ENCODE measurements around the gene GEMIN4. TPM values are rescaled to one million over a fixed set of nuclear protein-coding genes. Genes with fewer than 3 reads are reported as not detected.

GEMIN4 gene
- total and polyA plus RNA-seq, 10 of the 15 experiments (the other 5 are each of a cell fraction or from before 2014, with no cell fraction given), result 2.4 to 55.6 (median 34.5) TPM

DNA sequence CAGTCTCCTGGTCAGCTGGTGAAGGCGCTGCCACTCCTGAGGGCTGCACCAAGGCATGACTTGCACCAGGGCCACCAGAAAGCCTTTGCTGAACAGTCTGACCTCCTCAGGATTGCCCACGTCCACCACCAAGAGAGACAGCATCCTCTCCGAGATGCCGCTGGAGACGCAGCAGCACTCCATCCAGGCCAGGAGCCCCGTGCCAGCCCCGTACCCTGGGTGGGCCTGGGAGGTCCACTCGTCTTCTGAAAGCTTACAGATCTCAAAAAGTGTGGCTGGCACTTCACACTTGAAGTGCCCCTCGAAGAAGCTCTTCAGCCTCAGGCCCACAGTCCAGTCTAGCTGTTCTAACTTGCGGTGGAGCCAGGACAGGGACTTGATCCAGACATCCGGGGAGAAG, 6.7 kb downstream of the GEMIN4 start:
- peaks cover 28% of the 10 kb centered on the region for H3K79me2 ChIP-seq (ENCODE audit: control insufficient read depth, insufficient read depth, low read length)
- SMC1A ChIA-PET (ENCODE audit: uncharacterized antibody, unreplicated experiment), result no interaction called here
- H2AFZ ChIP-seq (ENCODE audit: control insufficient read depth, low read depth, low read length), result no peak overlapping the region
- no peak overlapping the region for H3K9ac ChIP-seq (ENCODE audit: control insufficient read depth, insufficient read depth, low read length)
- no peaks in the 10 kb centered on the region for H3K27me3 ChIP-seq (replicated peaks in 1 of 2; ENCODE audit: control insufficient read depth in 2 of 2, insufficient read depth in 2 of 2, low read length in 1 of 2)
- peaks cover 32 to 45% of the 10 kb centered on the region in 2 experiments for H3K36me3 ChIP-seq (ENCODE audit: control insufficient read depth in 2 of 2, insufficient read depth in 2 of 2, low read length in 1 of 2)
- TF ChIP-seq ZNF384 (IDR thresholded peaks at IDR 0.05; ENCODE audit: borderline replicate concordance, low read depth, low read length) (no peak), SMC3 (IDR thresholded peaks at IDR 0.05; ENCODE audit: borderline replicate concordance, low read length) (no peak), TBL1XR1 (IDR thresholded peaks at IDR 0.05; ENCODE audit: low read depth, low read length) (no peak), SP1 (IDR thresholded peaks at IDR 0.05; ENCODE audit: low read depth, low read length) (no peak), POLR2AphosphoS2 (IDR thresholded peaks at IDR 0.05; ENCODE audit: low read depth, low read length) (no peak), TCF3 (IDR thresholded peaks at IDR 0.05; ENCODE audit: borderline replicate concordance, insufficient read depth, low read depth, low read length) (no peak), NRF1 (conservative IDR thresholded peaks at IDR 0.05; ENCODE audit: low read depth, low read length) (no peak), RUNX3 (IDR thresholded peaks at IDR 0.05; ENCODE audit: low read length) (no peak), ZZZ3 (IDR thresholded peaks at IDR 0.05; ENCODE audit: control insufficient read depth, insufficient read length, low read depth) (no peak), NBN (IDR thresholded peaks at IDR 0.05) (no peak), KDM1A (IDR thresholded peaks at IDR 0.05; ENCODE audit: borderline replicate concordance) (no peak), SRF (IDR thresholded peaks at IDR 0.05; ENCODE audit: low read depth in 2 of 2, low read length in 2 of 2) (no peak), NR2F1 (conservative IDR thresholded peaks at IDR 0.05) (no peak)
- TF ChIP-seq, protein P1, sequence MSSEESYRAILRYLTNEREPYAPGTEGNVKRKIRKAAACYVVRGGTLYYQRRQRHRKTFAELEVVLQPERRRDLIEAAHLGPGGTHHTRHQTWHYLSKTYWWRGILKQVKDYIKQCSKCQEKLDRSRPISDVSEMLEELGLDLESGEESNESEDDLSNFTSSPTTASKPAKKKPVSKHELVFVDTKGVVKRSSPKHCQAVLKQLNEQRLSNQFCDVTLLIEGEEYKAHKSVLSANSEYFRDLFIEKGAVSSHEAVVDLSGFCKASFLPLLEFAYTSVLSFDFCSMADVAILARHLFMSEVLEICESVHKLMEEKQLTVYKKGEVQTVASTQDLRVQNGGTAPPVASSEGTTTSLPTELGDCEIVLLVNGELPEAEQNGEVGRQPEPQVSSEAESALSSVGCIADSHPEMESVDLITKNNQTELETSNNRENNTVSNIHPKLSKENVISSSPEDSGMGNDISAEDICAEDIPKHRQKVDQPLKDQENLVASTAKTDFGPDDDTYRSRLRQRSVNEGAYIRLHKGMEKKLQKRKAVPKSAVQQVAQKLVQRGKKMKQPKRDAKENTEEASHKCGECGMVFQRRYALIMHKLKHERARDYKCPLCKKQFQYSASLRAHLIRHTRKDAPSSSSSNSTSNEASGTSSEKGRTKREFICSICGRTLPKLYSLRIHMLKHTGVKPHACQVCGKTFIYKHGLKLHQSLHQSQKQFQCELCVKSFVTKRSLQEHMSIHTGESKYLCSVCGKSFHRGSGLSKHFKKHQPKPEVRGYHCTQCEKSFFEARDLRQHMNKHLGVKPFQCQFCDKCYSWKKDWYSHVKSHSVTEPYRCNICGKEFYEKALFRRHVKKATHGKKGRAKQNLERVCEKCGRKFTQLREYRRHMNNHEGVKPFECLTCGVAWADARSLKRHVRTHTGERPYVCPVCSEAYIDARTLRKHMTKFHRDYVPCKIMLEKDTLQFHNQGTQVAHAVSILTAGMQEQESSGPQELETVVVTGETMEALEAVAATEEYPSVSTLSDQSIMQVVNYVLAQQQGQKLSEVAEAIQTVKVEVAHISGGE (CRISPR knock-in tag; IDR thresholded peaks at IDR 0.05), result no peak
- TF ChIP-seq, protein P2, sequence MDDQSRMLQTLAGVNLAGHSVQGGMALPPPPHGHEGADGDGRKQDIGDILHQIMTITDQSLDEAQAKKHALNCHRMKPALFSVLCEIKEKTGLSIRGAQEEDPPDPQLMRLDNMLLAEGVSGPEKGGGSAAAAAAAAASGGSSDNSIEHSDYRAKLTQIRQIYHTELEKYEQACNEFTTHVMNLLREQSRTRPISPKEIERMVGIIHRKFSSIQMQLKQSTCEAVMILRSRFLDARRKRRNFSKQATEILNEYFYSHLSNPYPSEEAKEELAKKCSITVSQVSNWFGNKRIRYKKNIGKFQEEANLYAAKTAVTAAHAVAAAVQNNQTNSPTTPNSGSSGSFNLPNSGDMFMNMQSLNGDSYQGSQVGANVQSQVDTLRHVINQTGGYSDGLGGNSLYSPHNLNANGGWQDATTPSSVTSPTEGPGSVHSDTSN (IDR thresholded peaks at IDR 0.05; ENCODE audit: insufficient replicate concordance, low read depth, low read length), result no peak
- TF ChIP-seq, protein P3, sequence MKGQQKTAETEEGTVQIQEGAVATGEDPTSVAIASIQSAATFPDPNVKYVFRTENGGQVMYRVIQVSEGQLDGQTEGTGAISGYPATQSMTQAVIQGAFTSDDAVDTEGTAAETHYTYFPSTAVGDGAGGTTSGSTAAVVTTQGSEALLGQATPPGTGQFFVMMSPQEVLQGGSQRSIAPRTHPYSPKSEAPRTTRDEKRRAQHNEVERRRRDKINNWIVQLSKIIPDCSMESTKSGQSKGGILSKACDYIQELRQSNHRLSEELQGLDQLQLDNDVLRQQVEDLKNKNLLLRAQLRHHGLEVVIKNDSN (IDR thresholded peaks at IDR 0.05; ENCODE audit: borderline replicate concordance, extremely low read length, insufficient read depth, low read depth, low read length), result no peak
- intact Hi-C loops (cut with micrococcal nuclease; ENCODE audit: unreplicated experiment) (no loop called here), in situ Hi-C loops (cut with MboI) (no loop called here)
- no TSS peak for BruUV-seq (replicated peaks)
- ATAC-seq, result no peak
- DNase-seq (ENCODE audit: low read depth, low spot score), result no peak
- RAD21 ChIA-PET (ENCODE audit: unreplicated experiment), result no interaction called here
- no peak overlapping the region for H3K4me3 ChIP-seq
- no peak for FAIRE-seq
- 94% methylated on average over 11 of the region's 11 CpGs for WGBS (ENCODE audit: insufficient coverage, insufficient replicate concordance, low lambda C conversion rate, missing lambda C conversion rate)
- POLR2A ChIA-PET, result no interaction called here
- H3K4me2 ChIP-seq (ENCODE audit: control insufficient read depth, insufficient read depth), result no peak overlapping the region
- H4K20me1 ChIP-seq (ENCODE audit: control insufficient read depth, insufficient read depth), result no peaks in the 10 kb centered on the region
- CTCF ChIA-PET, result interaction anchor here (1.1 kb wide), 1 partner anchor 14 kb away, joined by 3 read pairs; no protein-coding TSS in a partner anchor
- no peak overlapping the region for H3K27ac ChIP-seq (ENCODE audit: control insufficient read depth, insufficient read depth)
- H3K9me3 ChIP-seq (replicated peaks; ENCODE audit: control insufficient read depth, insufficient read depth, low read length), result peaks cover 3% of the 10 kb centered on the region; the same call in 1 of the 3 replicates
- H3K4me1 ChIP-seq (ENCODE audit: control insufficient read depth, insufficient read depth, low read length), result peaks cover 4% of the 10 kb centered on the region
